GM10248 (cell line): ENCODE measurements around the gene MED25.

Source experiments
- CTCF ChIA-PET: fragments of 300-600 bp; sonication (Branson Sonifier 250); formaldehyde crosslinking; extraction: SDS; loops from one replicate; lab custom pipeline; 2021; ENCODE audit warnings: antibody characterized with exemption; lab: Yijun Ruan, JAX
- POLR2A ChIA-PET: fragments of 350-650 bp; sonication (Branson Sonifier 250); formaldehyde crosslinking; extraction: SDS; loops from one replicate; lab custom pipeline; 2020; ENCODE audit warnings: antibody characterized with exemption; lab: Yijun Ruan, JAX
- DNase-seq: peaks from one replicate; pipeline ENCODE4 v3.0.0; 2012; ENCODE audit errors: extremely low spot score
- TF ChIP-seq, protein P1 (sequence below): IDR thresholded peaks from 2 replicates; pipeline ENCODE4 v1.5.1; 2012; ENCODE audit warnings: mild to moderate bottlenecking, low read depth; ENCODE audit errors: extremely low read depth, missing control alignments, control extremely low read depth

MED25 gene

DNA sequence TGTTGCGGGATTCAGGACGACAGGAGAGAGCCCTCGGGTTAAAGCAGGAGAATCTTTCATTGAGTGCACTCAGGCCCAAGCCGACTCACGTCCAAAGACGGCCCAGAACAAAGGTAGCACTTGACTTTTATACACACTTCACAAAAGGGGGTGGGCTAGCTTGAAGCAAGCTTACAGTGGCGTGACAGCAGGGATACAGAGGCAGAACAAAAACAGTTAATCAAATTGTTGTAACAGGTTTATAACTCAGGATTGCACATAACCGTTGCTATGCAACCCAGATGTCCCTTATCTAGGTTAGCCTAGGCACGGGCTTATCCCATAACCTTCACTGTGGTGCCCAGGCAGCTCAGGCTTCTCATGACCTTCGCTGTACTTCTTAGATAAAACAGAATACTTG lies 2.0 kb downstream of the MED25 start:
- ChIA-PET POLR2A (no interaction called here), CTCF (interaction anchor here (0.9 to 1.2 kb wide), 2 partner anchors 13 to 316 kb away, joined by 3 read pairs; no protein-coding TSS in a partner anchor)
- no peak for DNase-seq
- TF ChIP-seq, protein P1, sequence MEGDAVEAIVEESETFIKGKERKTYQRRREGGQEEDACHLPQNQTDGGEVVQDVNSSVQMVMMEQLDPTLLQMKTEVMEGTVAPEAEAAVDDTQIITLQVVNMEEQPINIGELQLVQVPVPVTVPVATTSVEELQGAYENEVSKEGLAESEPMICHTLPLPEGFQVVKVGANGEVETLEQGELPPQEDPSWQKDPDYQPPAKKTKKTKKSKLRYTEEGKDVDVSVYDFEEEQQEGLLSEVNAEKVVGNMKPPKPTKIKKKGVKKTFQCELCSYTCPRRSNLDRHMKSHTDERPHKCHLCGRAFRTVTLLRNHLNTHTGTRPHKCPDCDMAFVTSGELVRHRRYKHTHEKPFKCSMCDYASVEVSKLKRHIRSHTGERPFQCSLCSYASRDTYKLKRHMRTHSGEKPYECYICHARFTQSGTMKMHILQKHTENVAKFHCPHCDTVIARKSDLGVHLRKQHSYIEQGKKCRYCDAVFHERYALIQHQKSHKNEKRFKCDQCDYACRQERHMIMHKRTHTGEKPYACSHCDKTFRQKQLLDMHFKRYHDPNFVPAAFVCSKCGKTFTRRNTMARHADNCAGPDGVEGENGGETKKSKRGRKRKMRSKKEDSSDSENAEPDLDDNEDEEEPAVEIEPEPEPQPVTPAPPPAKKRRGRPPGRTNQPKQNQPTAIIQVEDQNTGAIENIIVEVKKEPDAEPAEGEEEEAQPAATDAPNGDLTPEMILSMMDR, result no peak

GRCh38 chr19:49823472-49823871 lies 5.4 kb downstream of the MED25 start:
- DNase-seq, result no peak
- TF ChIP-seq, protein P1, result no peak
- CTCF ChIA-PET, result interaction anchor here (1.2 kb wide), 1 partner anchor 21 kb away, joined by 3 read pairs; no protein-coding TSS in a partner anchor
- POLR2A ChIA-PET, result no interaction called here

- ChIA-PET POLR2A (no interaction called here), CTCF (interaction anchor here (1.2 kb wide), 1 partner anchor 20 kb away, joined by 3 read pairs; no protein-coding TSS in a partner anchor)
- no peak for DNase-seq
- TF ChIP-seq, protein P1, result no peak
Observed at GRCh38 chr19:49824662-49825061, 6.6 kb downstream of the MED25 start.

DNA sequence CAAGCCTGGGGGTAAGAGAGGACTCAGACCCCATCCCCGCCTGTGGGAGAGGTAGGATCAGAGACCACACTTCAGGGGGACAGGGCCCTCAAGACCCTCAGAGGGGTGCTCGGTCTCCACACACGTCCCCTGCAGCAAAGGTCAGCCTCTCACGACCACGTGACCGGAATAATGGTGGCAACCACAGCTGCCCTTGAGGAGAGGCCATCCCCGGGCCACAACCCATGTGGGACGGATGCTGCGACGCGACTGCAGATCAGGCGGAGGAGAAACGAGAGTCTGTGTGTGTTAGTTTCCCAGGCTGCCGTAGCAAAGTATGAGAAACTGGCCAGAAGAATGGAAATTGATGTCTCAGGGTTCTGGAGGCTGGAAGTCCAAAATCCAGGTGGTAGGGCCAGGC lies 8.9 kb downstream of the MED25 start:
- CTCF ChIA-PET, result no interaction called here
- POLR2A ChIA-PET, result no interaction called here
- no peak for DNase-seq
- TF ChIP-seq, protein P1, result no peak

DNA sequence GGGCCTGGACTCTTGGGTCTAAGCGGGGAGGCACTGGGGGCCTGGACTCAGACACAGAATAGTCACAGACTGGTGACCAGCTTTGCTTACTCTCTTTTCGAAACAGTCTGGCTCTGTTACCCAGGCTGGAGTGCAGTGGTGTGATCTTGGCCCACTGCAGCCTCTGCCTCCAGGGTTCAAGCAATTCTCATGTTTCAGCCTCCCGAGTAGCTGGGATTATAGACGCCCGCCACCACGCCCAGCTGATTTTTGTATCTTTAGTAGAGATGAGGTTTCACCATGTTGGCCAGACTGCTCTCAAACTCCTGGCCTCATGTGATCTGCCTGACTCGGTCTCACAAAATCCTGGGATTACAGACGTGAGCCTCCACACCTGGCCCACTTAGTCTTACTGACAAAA lies 11.1 kb downstream of the MED25 start:
- TF ChIP-seq, protein P1, result no peak
- no peak for DNase-seq
- ChIA-PET POLR2A (no interaction called here), CTCF (no interaction called here)

DNA sequence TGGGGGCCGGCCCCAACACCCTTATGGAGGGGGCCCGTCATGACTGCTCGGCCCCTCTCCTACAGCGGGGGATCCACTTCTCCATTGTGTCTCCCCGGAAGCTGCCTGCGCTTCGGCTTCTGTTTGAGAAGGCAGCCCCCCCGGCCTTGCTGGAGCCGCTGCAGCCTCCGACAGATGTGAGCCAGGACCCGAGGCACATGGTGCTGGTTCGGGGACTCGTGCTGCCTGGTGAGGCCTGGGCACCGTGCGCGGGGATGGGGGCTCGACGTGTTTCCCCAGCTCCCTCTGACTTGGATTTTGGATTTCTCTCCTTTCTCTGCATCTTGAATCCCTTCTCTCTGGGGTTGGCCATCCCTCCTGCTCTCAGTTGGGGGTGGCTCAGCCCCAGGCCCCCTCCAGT lies 11.6 kb downstream of the MED25 start:
- TF ChIP-seq, protein P1, result no peak
- DNase-seq, result no peak
- ChIA-PET CTCF (no interaction called here), POLR2A (no interaction called here)
